Adrenal gland (tissue), 12 donors: ENCODE measurements around the gene TGFB2. TPM values are rescaled to one million over a fixed set of nuclear protein-coding genes. Genes with fewer than 3 reads are reported as not detected.

Source experiments
- DNase-seq, 7 donors: peaks; one replicate each; pipeline ENCODE4 v3.0.0-alpha.2; 2019 to 2020
- H3K27ac ChIP-seq, 5 donors: fragments of 200-600 bp; sonication (generic) in 4 of 5; 1 replicate in 3 of 5; 2 replicates in 2 of 5; pipeline versions ENCODE4 v1.5.1 to v1.8.0; 2016 to 2020; ENCODE audit warnings: mild to moderate bottlenecking in 1 of 5
- H3K27me3 ChIP-seq: fragments of 200-600 bp; 2 replicates; pipeline ENCODE4 v1.8.0; 2021
- H3K36me3 ChIP-seq, 2 donors: fragments of 200-600 bp; replicated peaks in 1 of 2; 1 replicate in 1 of 2; 2 replicates in 1 of 2; pipeline versions ENCODE4 v1.5.1 to v1.8.0; 2018 to 2022
- H3K4me1 ChIP-seq, 2 donors: fragments of 200-600 bp; replicated peaks in 1 of 2; 1 replicate in 1 of 2; 2 replicates in 1 of 2; pipeline versions ENCODE4 v1.5.1 to v1.8.0; 2018 to 2021
- H3K4me3 ChIP-seq, 4 donors: fragments of 200-600 bp; sonication (generic) in 3 of 4; one replicate each; pipeline ENCODE4 v1.5.1; 2016 to 2018
- H3K9me3 ChIP-seq, 3 donors: fragments of 200-600 bp; sonication (generic) in 1 of 3; replicated peaks in 1 of 3; 1 replicate in 2 of 3; 2 replicates in 1 of 3; pipeline versions ENCODE4 v1.5.1 to v1.8.0; 2016 to 2021
- POLR2A ChIP-seq, 2 donors: fragments of 450-650 bp; IDR thresholded peaks; one replicate each; pipeline ENCODE4 v1.6.1; 2017; ENCODE audit warnings: antibody characterized with exemption in 2 of 2, mild to moderate bottlenecking in 2 of 2, moderate library complexity in 1 of 2
- whole genome bisulfite sequencing, 4 donors: extraction: QIAGEN DNeasy Blood & Tissue Kit in 2 of 4; methylation state at CpG; one replicate each; pipeline versions ENCODE4 v1.1.5 to v1.1.7; 2013 to 2017; 5-methylcytosine and 5-hydroxymethylcytosine counted together
- intact Hi-C, 2 donors: fragments of 100-400 bp; cut with DNase I; formaldehyde crosslinking; loops; one replicate each; pipeline versions ENCODE4 v1.14.1 to v1.15.0; 2022 to 2023
- polyA plus RNA-seq, 3 donors: library from polyadenylated mRNA; stranded (reverse); fragments of 200-250 nt in 2 of 3; fragments of 350-450 nt in 1 of 3; fragmentation: Illumina TruSeq in 1 of 3; extraction: RNeasy Lipid Tissue Mini Kit (QIAGEN cat#74804) in 1 of 3; gene quantifications; one replicate each; pipeline ENCODE4 v1.2.3, GENCODE V29; 2013 to 2014
- total RNA-seq, 9 donors: library from RNA; depleted of rRNA in 4 of 9; stranded (reverse); fragments of >200 nt in 4 of 9; fragments of 120-200 nt in 1 of 9; fragmentation: NEBNext Ultra II Directional in 1 of 9; extraction: Animal tissue kit (Norgen Biotek cat#: 25700) in 1 of 9; gene quantifications; one replicate each; pipeline versions ENCODE4 v1.1.0 to v1.2.4, GENCODE V29; 2013 to 2023
- TF ChIP-seq, protein P1 (sequence below), 6 experiments: fragments of 450-650 bp in 4 of 6; fragments of 200-600 bp in 2 of 6; sonication (generic) in 1 of 6; IDR thresholded peaks; 1 replicate in 5 of 6; 2 replicates in 1 of 6; pipeline versions ENCODE4 v1.5.1 to v1.8.0; 2016 to 2021; ENCODE audit warnings: antibody characterized with exemption in 6 of 6, mild to moderate bottlenecking in 2 of 6, moderate library complexity in 1 of 6
- donor health status: healthy with polysubstance abuse.
- donor health status: Bipolar disorder and iron deficiency.
- donor health status: DM: yes; HTN: yes; CAD: no.
- donor health status: DM: no; HTN: no; CAD: no.
- donor health status: DM: no; HTN: no; CAD: no.
- donor health status: DM: yes; HTN: yes; CAD: no.

The TGFB2 gene
- total and polyA plus RNA-seq, 12 donors, result 0.24 to 4.2 (median 1.7) TPM

DNA sequence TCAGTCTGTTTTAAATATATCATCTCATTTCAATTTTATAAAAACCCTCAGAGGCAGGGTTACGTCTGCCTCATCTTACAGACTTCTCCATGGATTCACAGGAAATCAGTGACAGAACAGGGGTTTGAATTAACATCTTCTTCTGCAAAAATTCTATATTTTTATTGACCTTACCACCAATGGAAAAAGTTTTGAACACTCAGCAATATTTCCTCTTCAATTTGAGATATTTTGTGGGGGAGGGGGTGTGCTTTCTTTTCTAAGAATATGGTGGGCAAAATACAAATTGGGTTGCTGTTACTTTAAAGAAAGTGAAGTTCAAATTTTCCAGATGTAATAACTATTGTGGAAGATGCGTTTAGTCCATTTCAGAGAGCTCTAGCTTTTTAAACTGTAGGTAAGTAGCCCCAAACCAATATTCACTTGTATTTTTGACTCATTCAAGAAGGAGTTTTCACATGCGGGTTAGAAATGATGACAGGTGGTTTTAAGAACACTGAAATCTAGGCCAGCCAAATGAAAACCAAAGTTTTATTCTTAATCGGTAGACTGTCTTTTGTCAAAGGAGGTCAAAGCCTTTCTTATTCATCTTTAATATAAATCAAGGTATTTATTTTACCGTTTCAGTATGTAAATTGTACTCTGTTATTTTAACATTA lies 17.4 kb downstream of the TGFB2 start:
- H3K4me3 ChIP-seq, result no peak overlapping the region
- no peak overlapping the region for H3K27ac ChIP-seq
- no peaks in the 10 kb centered on the region for H3K9me3 ChIP-seq
- intact Hi-C loops, result no loop called here
- no peaks in the 10 kb centered on the region for H3K27me3 ChIP-seq
- no peak for DNase-seq
- TF ChIP-seq, protein P1, sequence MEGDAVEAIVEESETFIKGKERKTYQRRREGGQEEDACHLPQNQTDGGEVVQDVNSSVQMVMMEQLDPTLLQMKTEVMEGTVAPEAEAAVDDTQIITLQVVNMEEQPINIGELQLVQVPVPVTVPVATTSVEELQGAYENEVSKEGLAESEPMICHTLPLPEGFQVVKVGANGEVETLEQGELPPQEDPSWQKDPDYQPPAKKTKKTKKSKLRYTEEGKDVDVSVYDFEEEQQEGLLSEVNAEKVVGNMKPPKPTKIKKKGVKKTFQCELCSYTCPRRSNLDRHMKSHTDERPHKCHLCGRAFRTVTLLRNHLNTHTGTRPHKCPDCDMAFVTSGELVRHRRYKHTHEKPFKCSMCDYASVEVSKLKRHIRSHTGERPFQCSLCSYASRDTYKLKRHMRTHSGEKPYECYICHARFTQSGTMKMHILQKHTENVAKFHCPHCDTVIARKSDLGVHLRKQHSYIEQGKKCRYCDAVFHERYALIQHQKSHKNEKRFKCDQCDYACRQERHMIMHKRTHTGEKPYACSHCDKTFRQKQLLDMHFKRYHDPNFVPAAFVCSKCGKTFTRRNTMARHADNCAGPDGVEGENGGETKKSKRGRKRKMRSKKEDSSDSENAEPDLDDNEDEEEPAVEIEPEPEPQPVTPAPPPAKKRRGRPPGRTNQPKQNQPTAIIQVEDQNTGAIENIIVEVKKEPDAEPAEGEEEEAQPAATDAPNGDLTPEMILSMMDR (IDR thresholded peaks at IDR 0.05), result no peak
- TF ChIP-seq POLR2A (IDR thresholded peaks at IDR 0.05), result no peak
- H3K36me3 ChIP-seq, result no peaks in the 10 kb centered on the region
- WGBS, 4 donors, result 88 to 89% (median 89%) methylated on average over 5 of the region's 5 CpGs
- no peaks in the 10 kb centered on the region for H3K4me1 ChIP-seq

DNA sequence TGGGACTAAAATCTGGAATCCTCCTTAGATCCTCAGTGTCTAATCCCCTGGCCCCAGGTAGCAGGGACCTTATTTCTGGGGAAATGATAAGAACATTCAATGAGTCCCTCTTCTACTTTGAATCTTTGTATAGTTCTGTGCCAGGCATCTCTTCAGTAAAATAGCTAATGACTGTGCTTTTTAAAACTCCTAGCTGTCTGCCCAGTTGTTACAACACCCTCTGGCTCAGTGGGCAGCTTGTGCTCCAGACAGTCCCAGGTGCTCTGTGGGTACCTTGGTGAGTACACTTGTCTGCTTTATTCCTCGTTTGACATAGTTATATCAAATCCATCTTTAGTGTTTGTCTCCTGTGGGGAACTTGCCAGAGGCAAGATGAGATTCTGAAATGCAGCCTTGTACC lies 18.0 kb downstream of the TGFB2 start:
- no peak overlapping the region for H3K4me3 ChIP-seq
- no peak overlapping the region for H3K27ac ChIP-seq
- no peaks in the 10 kb centered on the region for H3K36me3 ChIP-seq
- no peak for TF ChIP-seq POLR2A (IDR thresholded peaks at IDR 0.05)
- TF ChIP-seq, protein P1 (IDR thresholded peaks at IDR 0.05), result no peak
- DNase-seq, result no peak
- 67 to 87% (median 74%) methylated on average over 1 of the region's 1 CpG for WGBS, 4 donors
- intact Hi-C loops, result no loop called here
- no peaks in the 10 kb centered on the region for H3K27me3 ChIP-seq
- no peaks in the 10 kb centered on the region for H3K4me1 ChIP-seq
- no peaks in the 10 kb centered on the region for H3K9me3 ChIP-seq

DNA sequence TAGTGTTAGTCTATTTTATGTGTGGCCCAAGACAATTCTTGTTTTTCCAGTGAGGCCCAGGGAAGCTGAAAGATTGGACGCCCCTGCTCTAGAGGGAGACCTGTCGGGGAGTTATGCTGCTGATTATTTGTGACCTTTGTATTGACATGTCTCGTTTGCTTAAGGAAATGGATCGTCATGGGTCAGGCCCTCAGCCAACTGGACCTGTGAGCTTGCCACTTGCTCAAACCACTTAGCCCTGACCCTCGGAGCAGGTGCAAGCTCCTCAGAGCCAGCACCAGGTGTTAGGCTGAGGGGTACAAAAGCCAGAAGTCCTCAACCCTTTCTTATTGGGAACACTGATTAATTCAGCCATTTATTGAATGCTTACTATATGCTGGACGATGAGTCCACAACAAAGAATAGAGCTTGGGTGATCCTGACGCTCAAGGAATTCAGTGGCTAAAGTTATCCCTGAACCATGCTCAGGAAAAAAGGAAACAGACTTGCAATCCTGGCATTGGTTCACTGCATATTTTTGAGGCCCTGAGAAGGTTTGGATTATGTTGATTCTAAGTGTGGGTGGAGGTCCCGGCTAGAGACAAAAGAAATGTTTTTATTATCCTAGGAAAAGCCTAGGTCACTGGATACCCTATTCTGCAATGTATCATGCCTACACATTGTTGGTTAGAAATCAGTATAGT lies 19.0 kb downstream of the TGFB2 start:
- Histone ChIP-seq H3K36me3 (no peaks in the 10 kb centered on the region), H3K27ac (no peak overlapping the region), H3K27me3 (no peaks in the 10 kb centered on the region), H3K9me3 (no peaks in the 10 kb centered on the region), H3K4me3 (no peak overlapping the region), H3K4me1 (no peaks in the 10 kb centered on the region)
- no peak for TF ChIP-seq POLR2A (IDR thresholded peaks at IDR 0.05)
- TF ChIP-seq, protein P1 (IDR thresholded peaks at IDR 0.05), result no peak
- intact Hi-C loops, result no loop called here
- 69 to 78% (median 73%) methylated on average over 8 of the region's 8 CpGs for WGBS, 4 donors
- DNase-seq, result no peak

GRCh38 chr1:218365226-218365999 lies 20.3 kb downstream of the TGFB2 start:
- Histone ChIP-seq H3K27me3 (no peaks in the 10 kb centered on the region), H3K4me3 (no peak overlapping the region), H3K4me1 (no peaks in the 10 kb centered on the region), H3K9me3 (no peaks in the 10 kb centered on the region), H3K27ac (no peak overlapping the region), H3K36me3 (no peaks in the 10 kb centered on the region)
- intact Hi-C loops, result no loop called here
- DNase-seq, result no peak
- 81 to 87% (median 84%) methylated on average over 12 to 15 of the region's 15 CpGs for WGBS, 4 donors
- no peak for TF ChIP-seq POLR2A (IDR thresholded peaks at IDR 0.05)
- TF ChIP-seq, protein P1 (IDR thresholded peaks at IDR 0.05), result no peak
